ENCODE data around the gene GAD1.

DNA sequence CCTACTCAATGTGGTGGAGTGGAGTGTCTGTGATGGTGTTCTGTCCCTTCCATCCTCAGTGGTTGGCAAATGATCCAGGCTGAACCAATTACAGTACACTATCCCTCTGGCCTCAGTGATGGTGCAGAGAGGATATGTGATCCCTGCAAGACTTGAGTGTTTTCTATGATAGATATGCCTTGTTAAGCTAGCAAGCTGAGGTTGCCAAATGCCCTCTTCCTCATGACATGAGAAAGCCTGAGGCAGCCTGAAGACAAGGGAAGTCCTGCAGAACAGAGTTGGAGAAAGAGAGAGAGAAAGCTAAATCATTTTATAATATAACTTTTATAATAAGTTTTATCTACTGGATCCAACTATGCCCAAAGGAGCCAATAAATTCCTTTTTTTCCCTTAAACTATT, 70.8 kb downstream of the GAD1 start:
- TF ChIP-seq TAF1 (IDR thresholded peaks at IDR 0.05; ENCODE audit: low read depth) (no peak), YY1 (IDR thresholded peaks at IDR 0.05; ENCODE audit: low read depth) (no peak), TCF12 (IDR thresholded peaks at IDR 0.05; ENCODE audit: low read depth) (no peak), EP300 (IDR thresholded peaks at IDR 0.05; ENCODE audit: borderline replicate concordance) (no peak), CREB1 (IDR thresholded peaks at IDR 0.05; ENCODE audit: low read depth) (no peak), EGR1 (IDR thresholded peaks at IDR 0.05) (no peak), RAD21 (IDR thresholded peaks at IDR 0.05; ENCODE audit: low read depth) (no peak)
- TF ChIP-seq, protein P1, sequence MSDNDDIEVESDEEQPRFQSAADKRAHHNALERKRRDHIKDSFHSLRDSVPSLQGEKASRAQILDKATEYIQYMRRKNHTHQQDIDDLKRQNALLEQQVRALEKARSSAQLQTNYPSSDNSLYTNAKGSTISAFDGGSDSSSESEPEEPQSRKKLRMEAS (IDR thresholded peaks at IDR 0.05) = no peak
- TF ChIP-seq, protein P2, sequence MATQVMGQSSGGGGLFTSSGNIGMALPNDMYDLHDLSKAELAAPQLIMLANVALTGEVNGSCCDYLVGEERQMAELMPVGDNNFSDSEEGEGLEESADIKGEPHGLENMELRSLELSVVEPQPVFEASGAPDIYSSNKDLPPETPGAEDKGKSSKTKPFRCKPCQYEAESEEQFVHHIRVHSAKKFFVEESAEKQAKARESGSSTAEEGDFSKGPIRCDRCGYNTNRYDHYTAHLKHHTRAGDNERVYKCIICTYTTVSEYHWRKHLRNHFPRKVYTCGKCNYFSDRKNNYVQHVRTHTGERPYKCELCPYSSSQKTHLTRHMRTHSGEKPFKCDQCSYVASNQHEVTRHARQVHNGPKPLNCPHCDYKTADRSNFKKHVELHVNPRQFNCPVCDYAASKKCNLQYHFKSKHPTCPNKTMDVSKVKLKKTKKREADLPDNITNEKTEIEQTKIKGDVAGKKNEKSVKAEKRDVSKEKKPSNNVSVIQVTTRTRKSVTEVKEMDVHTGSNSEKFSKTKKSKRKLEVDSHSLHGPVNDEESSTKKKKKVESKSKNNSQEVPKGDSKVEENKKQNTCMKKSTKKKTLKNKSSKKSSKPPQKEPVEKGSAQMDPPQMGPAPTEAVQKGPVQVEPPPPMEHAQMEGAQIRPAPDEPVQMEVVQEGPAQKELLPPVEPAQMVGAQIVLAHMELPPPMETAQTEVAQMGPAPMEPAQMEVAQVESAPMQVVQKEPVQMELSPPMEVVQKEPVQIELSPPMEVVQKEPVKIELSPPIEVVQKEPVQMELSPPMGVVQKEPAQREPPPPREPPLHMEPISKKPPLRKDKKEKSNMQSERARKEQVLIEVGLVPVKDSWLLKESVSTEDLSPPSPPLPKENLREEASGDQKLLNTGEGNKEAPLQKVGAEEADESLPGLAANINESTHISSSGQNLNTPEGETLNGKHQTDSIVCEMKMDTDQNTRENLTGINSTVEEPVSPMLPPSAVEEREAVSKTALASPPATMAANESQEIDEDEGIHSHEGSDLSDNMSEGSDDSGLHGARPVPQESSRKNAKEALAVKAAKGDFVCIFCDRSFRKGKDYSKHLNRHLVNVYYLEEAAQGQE (IDR thresholded peaks at IDR 0.05; ENCODE audit: low read depth) = no peak
- TF ChIP-seq, protein P3, sequence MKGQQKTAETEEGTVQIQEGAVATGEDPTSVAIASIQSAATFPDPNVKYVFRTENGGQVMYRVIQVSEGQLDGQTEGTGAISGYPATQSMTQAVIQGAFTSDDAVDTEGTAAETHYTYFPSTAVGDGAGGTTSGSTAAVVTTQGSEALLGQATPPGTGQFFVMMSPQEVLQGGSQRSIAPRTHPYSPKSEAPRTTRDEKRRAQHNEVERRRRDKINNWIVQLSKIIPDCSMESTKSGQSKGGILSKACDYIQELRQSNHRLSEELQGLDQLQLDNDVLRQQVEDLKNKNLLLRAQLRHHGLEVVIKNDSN (IDR thresholded peaks at IDR 0.05) = no peak
